GM19324 (cell line): ENCODE measurements around the gene ACTN1.

Source experiments
- ATAC-seq: cut with Tn5 transposase; IDR thresholded peaks from one replicate; pipeline ENCODE4 v1.9.1; 2021; ENCODE audit warnings: mild to moderate bottlenecking, moderate library complexity; ENCODE audit not compliant: unreplicated experiment, low FRiP score

The ACTN1 gene

GRCh38 chr14:68922201-68922621 lies 56.9 kb downstream of the ACTN1 start:
- no peak for ATAC-seq

GRCh38 chr14:68921666-68922065 lies 57.4 kb downstream of the ACTN1 start:
- no peak for ATAC-seq

GRCh38 chr14:68921049-68921448 lies 58.1 kb downstream of the ACTN1 start:
- ATAC-seq: no peak

- no peak for ATAC-seq
These were observed 59.8 kb downstream of the ACTN1 start for GRCh38 chr14:68919129-68919927.

- no peak for ATAC-seq
These were observed 60.5 kb downstream of the ACTN1 start for GRCh38 chr14:68918612-68919011.

- ATAC-seq: no peak
These were observed 62.7 kb downstream of the ACTN1 start for GRCh38 chr14:68916358-68916941.

GRCh38 chr14:68913516-68913915 lies 65.6 kb downstream of the ACTN1 start:
- no peak for ATAC-seq

- ATAC-seq: no peak
These were observed 67.4 kb downstream of the ACTN1 start for GRCh38 chr14:68911594-68912227.

- ATAC-seq: no peak
These were observed 68.6 kb downstream of the ACTN1 start for GRCh38 chr14:68910540-68910939.

GRCh38 chr14:68908803-68909202 lies 70.3 kb downstream of the ACTN1 start:
- ATAC-seq: no peak

GRCh38 chr14:68908201-68908600 lies 70.9 kb downstream of the ACTN1 start:
- no peak for ATAC-seq

- no peak for ATAC-seq
These were observed 72.7 kb downstream of the ACTN1 start for GRCh38 chr14:68906439-68906838.

GRCh38 chr14:68905107-68905895 lies 73.8 kb downstream of the ACTN1 start:
- ATAC-seq: no peak

GRCh38 chr14:68902357-68902756 lies 76.7 kb downstream of the ACTN1 start:
- ATAC-seq: no peak

GRCh38 chr14:68899033-68899603 lies 80.0 kb downstream of the ACTN1 start:
- no peak for ATAC-seq

GRCh38 chr14:68898248-68899032 lies 80.7 kb downstream of the ACTN1 start:
- no peak for ATAC-seq

GRCh38 chr14:68897559-68898155 lies 81.4 kb downstream of the ACTN1 start:
- ATAC-seq: no peak

- ATAC-seq: no peak
These were observed 83.0 kb downstream of the ACTN1 start for GRCh38 chr14:68896132-68896531.
